GM18873 (cell line): ENCODE data around the gene TNN.
"Not testable (repeated sequence)": the region's sequence is repeated elsewhere in the genome, so short reads cannot be mapped to it uniquely, and the experiment has no call there.

Source experiments
- ATAC-seq: cut with Tn5 transposase; IDR thresholded peaks from one replicate; pipeline ENCODE4 v1.9.1; 2021; ENCODE audit warnings: mild to moderate bottlenecking, moderate library complexity, moderate number of reproducible peaks; ENCODE audit not compliant: unreplicated experiment, low FRiP score

Gene TNN

GRCh38 chr1:175067362-175068106 lies at the start of gene TNN:
Gene TNN, plus strand, starts transcription at chr1:175067833. Its CDS starts 9,586 bp downstream, at chr1:175077419.
- no peak for ATAC-seq

- ATAC-seq = no peak
Observed at GRCh38 chr1:175019524-175019923, 48.1 kb upstream of the TNN start.

GRCh38 chr1:175023043-175023921 lies 44.4 kb upstream of the TNN start, which contains the start of gene MRPS14:
Gene MRPS14, minus strand, starts transcription at chr1:175023425. Its CDS starts 17 bp downstream, at chr1:175023408.
- peak; percentile 77 for ATAC-seq

- not testable (repeated sequence) for ATAC-seq
Observed at GRCh38 chr1:175023922-175024242, 43.8 kb upstream of the TNN start.

- no peak for ATAC-seq
Observed at GRCh38 chr1:175024773-175025172, 42.9 kb upstream of the TNN start.

- ATAC-seq = no peak
Observed at GRCh38 chr1:175033953-175034352, 33.7 kb upstream of the TNN start.

GRCh38 chr1:175034775-175035174 lies 32.9 kb upstream of the TNN start:
- ATAC-seq = no peak

- ATAC-seq = no peak
Observed at GRCh38 chr1:175035865-175036264, 31.8 kb upstream of the TNN start.

- no peak for ATAC-seq
Observed at GRCh38 chr1:175036476-175036875, 31.2 kb upstream of the TNN start.

- ATAC-seq = no peak
Observed at GRCh38 chr1:175037416-175037815, 30.2 kb upstream of the TNN start.

- no peak for ATAC-seq
Observed at GRCh38 chr1:175040324-175040879, 27.2 kb upstream of the TNN start.

- ATAC-seq = no peak
Observed at GRCh38 chr1:175042650-175043049, 25.0 kb upstream of the TNN start.

- ATAC-seq = no peak
Observed at GRCh38 chr1:175043824-175044223, 23.8 kb upstream of the TNN start.

GRCh38 chr1:175044591-175044990 lies 23.0 kb upstream of the TNN start:
- ATAC-seq = not testable (repeated sequence)

GRCh38 chr1:175045097-175045496 lies 22.5 kb upstream of the TNN start:
- no peak for ATAC-seq

GRCh38 chr1:175045519-175045918 lies 22.1 kb upstream of the TNN start:
- no peak for ATAC-seq

GRCh38 chr1:175050992-175051391 lies 16.6 kb upstream of the TNN start:
- ATAC-seq = no peak

- ATAC-seq = no peak
Observed at GRCh38 chr1:175054736-175055135, 12.9 kb upstream of the TNN start.

- no peak for ATAC-seq
Observed at GRCh38 chr1:175062339-175062738, 5.3 kb upstream of the TNN start.

GRCh38 chr1:175062858-175063257 lies 4.8 kb upstream of the TNN start:
- no peak for ATAC-seq

- ATAC-seq = no peak
Observed at GRCh38 chr1:175070818-175071217, 3.2 kb downstream of the TNN start.
